Peyer's patch (tissue), 4 donors: ENCODE measurements around the gene PSMB11. TPM values are rescaled to one million over a fixed set of nuclear protein-coding genes. Genes with fewer than 3 reads are reported as not detected.

Experiments used
- DNase-seq, 3 donors: peaks; one replicate each; pipeline ENCODE4 v3.0.0-alpha.2; 2017 to 2019
- H3K27ac ChIP-seq, 4 donors: fragments of 200-600 bp; sonication (generic); one replicate each; pipeline ENCODE4 v1.5.1; 2016 to 2019
- H3K27me3 ChIP-seq, 2 donors: fragments of 200-600 bp; sonication (generic); one replicate each; pipeline ENCODE4 v1.5.1; 2019
- H3K36me3 ChIP-seq, 3 donors: fragments of 200-600 bp; sonication (generic); one replicate each; pipeline ENCODE4 v1.5.1; 2016 to 2019
- H3K4me1 ChIP-seq, 4 donors: fragments of 200-600 bp; sonication (generic); one replicate each; pipeline ENCODE4 v1.5.1; 2016 to 2019
- H3K4me3 ChIP-seq, 4 donors: fragments of 200-600 bp; sonication (generic); 1 replicate in 3 of 4; 2 replicates in 1 of 4; pipeline ENCODE4 v1.5.1; 2016 to 2019; ENCODE audit warnings: mild to moderate bottlenecking in 1 of 4
- H3K9me3 ChIP-seq, 4 donors: fragments of 200-600 bp; sonication (generic); one replicate each; pipeline ENCODE4 v1.5.1; 2016 to 2019; ENCODE audit warnings: mild to moderate bottlenecking in 1 of 4
- POLR2A ChIP-seq, 2 donors: fragments of 450-650 bp; IDR thresholded peaks; one replicate each; pipeline ENCODE4 v1.5.1; 2017; ENCODE audit warnings: antibody characterized with exemption in 2 of 2, mild to moderate bottlenecking in 2 of 2, moderate library complexity in 2 of 2
- total RNA-seq, 4 donors: library from RNA; depleted of rRNA; stranded (reverse); fragments of >200 nt; gene quantifications; one replicate each; pipeline ENCODE4 v1.1.0, GENCODE V29; 2016
- TF ChIP-seq, protein P1 (sequence below), 6 experiments: fragments of 450-650 bp in 4 of 6; fragments of 200-600 bp in 2 of 6; sonication (generic) in 1 of 6; IDR thresholded peaks; one replicate each; pipeline ENCODE4 v1.5.1; 2017 to 2019; ENCODE audit warnings: antibody characterized with exemption in 6 of 6, mild to moderate bottlenecking in 3 of 6, moderate library complexity in 1 of 6

The PSMB11 gene
- total RNA-seq, 4 donors from 2014 or later: not detected

GRCh38 chr14:23085458-23085857, 43.4 kb downstream of the PSMB11 start:
- peaks cover 0 to 100% (median 6%) of the 10 kb centered on the region in 3 donors for H3K36me3 ChIP-seq
- no peak overlapping the region for H3K27ac ChIP-seq

DNA sequence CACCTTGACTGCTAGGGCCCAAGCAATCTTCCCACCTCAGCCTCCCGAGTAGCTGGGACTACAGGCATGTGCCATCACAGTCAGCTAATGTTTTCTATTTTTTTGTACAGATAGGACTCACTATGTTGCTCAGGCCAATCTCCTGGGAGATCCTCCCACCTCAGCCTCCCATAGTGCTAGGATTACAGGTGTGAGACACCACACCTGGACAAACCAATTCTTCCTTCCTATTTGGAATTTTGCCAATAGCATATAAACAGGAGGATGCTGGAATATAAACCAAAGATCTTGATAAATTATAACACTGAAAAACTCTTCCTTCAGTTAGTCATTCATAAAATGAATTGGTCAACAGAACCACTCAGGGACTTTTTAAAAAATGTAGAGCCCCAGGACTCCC, 44.6 kb downstream of the PSMB11 start:
- H3K36me3 ChIP-seq: peaks cover 0 to 100% (median 6%) of the 10 kb centered on the region in 3 donors
- H3K27ac ChIP-seq: peak overlapping the region in 1 of 4 donors; percentile 18

More at GRCh38 chr14:23085458-23085857, 43.4 kb downstream of the PSMB11 start:
- H3K4me1 ChIP-seq: no peaks in the 10 kb centered on the region
- H3K4me3 ChIP-seq: no peak overlapping the region
- no peaks in the 10 kb centered on the region for H3K27me3 ChIP-seq
- TF ChIP-seq POLR2A (IDR thresholded peaks at IDR 0.05): no peak
- TF ChIP-seq, protein P1, sequence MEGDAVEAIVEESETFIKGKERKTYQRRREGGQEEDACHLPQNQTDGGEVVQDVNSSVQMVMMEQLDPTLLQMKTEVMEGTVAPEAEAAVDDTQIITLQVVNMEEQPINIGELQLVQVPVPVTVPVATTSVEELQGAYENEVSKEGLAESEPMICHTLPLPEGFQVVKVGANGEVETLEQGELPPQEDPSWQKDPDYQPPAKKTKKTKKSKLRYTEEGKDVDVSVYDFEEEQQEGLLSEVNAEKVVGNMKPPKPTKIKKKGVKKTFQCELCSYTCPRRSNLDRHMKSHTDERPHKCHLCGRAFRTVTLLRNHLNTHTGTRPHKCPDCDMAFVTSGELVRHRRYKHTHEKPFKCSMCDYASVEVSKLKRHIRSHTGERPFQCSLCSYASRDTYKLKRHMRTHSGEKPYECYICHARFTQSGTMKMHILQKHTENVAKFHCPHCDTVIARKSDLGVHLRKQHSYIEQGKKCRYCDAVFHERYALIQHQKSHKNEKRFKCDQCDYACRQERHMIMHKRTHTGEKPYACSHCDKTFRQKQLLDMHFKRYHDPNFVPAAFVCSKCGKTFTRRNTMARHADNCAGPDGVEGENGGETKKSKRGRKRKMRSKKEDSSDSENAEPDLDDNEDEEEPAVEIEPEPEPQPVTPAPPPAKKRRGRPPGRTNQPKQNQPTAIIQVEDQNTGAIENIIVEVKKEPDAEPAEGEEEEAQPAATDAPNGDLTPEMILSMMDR (IDR thresholded peaks at IDR 0.05): no peak
- DNase-seq: no peak
- no peaks in the 10 kb centered on the region for H3K9me3 ChIP-seq

DNA sequence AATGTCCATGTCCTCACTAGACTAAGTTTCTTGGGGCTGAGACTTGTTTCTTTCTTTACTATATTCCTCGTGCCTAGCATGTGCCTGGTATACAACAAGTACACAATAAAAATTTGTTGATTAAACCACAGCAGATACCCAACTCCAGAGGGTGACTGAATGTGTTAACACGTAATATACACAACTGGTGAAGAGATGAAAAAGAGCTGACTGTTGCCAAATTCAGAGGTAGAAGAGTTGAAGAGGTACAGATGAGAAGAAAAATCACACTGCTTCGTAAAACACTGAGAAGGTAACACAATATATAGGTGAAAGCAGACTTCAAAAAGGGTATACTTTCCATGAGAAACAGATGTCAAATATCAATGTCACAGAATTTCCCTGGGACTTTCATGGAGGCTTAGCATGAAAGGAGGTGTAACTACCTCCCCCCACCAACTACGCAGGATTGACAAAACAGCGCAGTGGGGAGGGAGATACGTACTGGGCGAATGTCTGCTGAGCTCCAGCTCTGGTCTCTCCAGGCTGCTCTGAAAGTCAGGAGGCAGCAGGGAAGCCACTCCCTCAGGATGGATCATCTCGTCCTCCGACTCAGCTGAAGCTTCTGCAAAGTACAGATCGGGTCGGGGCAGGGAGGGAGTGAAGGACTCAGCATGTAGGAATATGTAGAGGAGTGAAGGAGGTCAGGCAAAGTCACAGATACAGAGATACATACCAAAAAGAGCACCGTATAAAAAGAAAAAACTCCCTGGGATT, 47.7 kb downstream of the PSMB11 start:
- Histone ChIP-seq H3K27ac (no peak overlapping the region), H3K9me3 (no peaks in the 10 kb centered on the region), H3K4me3 (no peak overlapping the region), H3K27me3 (no peaks in the 10 kb centered on the region), H3K4me1 (peaks cover 4 to 19% (median 6%) of the 10 kb centered on the region in 4 donors), H3K36me3 (peaks cover 0 to 87% (median 6%) of the 10 kb centered on the region in 3 donors)
- no peak for DNase-seq
- TF ChIP-seq, protein P1 (IDR thresholded peaks at IDR 0.05): no peak
- TF ChIP-seq POLR2A (IDR thresholded peaks at IDR 0.05): no peak

More for the DNA sequence above, 44.6 kb downstream of the PSMB11 start:
- Histone ChIP-seq H3K27me3 (no peaks in the 10 kb centered on the region), H3K4me3 (no peak overlapping the region), H3K4me1 (no peaks in the 10 kb centered on the region), H3K9me3 (no peaks in the 10 kb centered on the region)
- TF ChIP-seq, protein P1 (IDR thresholded peaks at IDR 0.05): no peak
- no peak for TF ChIP-seq POLR2A (IDR thresholded peaks at IDR 0.05)
- no peak for DNase-seq

DNA sequence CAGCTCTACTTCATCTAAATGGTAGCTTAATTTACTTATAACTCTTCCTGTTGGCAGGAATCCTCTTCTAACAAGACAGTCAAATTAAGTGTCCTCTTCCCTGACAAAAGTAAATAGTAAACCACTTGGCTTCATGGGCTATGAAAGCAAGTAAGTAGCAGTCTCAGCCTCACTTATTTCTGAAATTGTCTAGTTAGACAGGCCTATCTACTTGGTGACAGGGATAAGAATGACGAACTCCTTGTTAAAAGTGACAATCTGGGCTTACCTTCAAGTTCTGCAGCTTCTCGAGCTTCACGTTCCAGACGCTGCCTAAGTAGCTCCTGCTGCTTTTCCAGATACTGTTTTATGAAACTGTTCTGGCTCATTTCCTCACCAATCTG, 48.2 kb downstream of the PSMB11 start:
- Histone ChIP-seq H3K4me3 (no peak overlapping the region), H3K27ac (peak overlapping the region in 1 of 4 donors; percentile 3), H3K9me3 (no peaks in the 10 kb centered on the region), H3K4me1 (peaks cover 4 to 19% (median 6%) of the 10 kb centered on the region in 4 donors), H3K36me3 (peaks cover 0 to 81% (median 6%) of the 10 kb centered on the region in 3 donors), H3K27me3 (no peaks in the 10 kb centered on the region)
- DNase-seq: no peak
- TF ChIP-seq POLR2A (IDR thresholded peaks at IDR 0.05): no peak
- TF ChIP-seq, protein P1 (IDR thresholded peaks at IDR 0.05): no peak

GRCh38 chr14:23091294-23092225, 49.5 kb downstream of the PSMB11 start:
- no peak for TF ChIP-seq POLR2A (IDR thresholded peaks at IDR 0.05)
- TF ChIP-seq, protein P1 (IDR thresholded peaks at IDR 0.05): no peak
- Histone ChIP-seq H3K9me3 (no peaks in the 10 kb centered on the region), H3K4me3 (no peak overlapping the region), H3K27me3 (no peaks in the 10 kb centered on the region), H3K27ac (no peak overlapping the region), H3K4me1 (peaks cover 6 to 19% (median 7%) of the 10 kb centered on the region in 4 donors), H3K36me3 (peaks cover 0 to 68% (median 3%) of the 10 kb centered on the region in 3 donors)
- DNase-seq: no peak
